Measurements from ENCODE around the gene NCOA1. TPM values are rescaled to one million over a fixed set of nuclear protein-coding genes. Genes with fewer than 3 reads are reported as not detected.
A peak's percentile ranks its signal among the peaks of the same experiment; 100 is the strongest.

The NCOA1 gene
- total and polyA plus RNA-seq, 7 donors = 12.8 to 78.1 (median 44.2) TPM

DNA sequence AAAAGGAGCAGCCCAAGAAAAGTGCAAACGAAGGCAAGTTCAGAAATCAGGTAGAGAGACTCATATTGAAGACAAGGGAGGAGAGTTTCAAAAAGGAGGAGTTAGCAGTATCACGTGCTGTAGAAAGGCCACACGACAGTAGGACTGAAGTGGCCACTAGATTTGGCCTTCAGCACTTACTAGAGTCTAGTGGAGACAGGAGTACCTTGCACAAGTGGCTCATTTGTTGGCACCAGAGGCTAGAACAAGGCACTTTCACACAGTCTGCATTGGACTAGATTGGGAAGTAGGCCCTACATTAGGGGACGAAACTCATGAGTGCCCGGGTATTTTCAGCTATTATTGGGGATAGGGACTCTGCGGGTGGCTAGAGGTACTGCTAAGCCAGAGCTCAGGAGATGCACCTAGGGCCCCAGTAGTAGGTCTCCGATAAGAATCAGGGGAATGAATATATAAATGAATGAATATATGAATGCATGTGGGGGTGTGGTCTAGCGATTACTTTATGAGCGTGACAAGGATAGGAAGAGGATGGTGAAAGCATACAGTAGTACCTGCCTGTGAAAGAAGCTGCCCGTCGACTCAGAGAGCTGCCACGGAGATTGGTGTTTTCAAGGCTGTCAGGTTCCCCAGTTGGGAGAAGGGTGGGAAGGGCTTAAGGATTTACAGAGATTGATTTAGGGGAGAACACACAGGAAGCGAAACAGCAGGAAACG is 1.4 kb upstream of the NCOA1 start:
- 67 to 73% (median 72%) methylated on average over 14 of the region's 14 CpGs for WGBS, 3 donors

DNA sequence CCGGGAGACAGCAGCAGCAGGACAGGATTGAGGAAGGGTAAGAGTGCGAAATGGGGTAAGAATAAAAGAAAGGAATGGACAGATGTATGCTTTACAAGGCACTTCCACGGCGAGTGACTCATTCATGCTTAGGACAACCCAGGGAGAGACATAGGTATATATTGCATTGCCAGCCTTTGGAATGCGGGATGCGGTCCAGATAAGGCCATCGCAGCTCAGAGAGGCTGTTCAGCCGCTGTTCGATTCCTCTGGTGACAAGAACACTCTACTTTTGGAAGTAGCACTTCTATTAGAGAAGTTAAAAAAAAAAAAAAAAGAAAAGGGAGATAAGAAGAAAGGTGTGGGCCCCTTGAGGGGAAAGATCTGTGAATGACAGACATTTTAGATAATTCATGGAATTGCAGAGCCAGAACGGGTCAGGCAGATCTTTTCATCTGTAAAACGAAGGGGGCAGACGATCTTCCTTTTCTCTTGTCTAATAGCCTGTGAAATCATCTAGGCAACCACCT is 819 bp upstream of the NCOA1 start:
- Histone ChIP-seq H3K9me3 (no peaks in the 10 kb centered on the region), H3K27ac (peak overlapping the region; percentile 94), H3K4me3 (peak overlapping the region; percentile 86), H3K4me1 (peaks cover 27% of the 10 kb centered on the region), H3K36me3 (ENCODE audit: insufficient read depth in 1 of 2, low read depth in 1 of 2) (no peaks in the 10 kb centered on the region), H3K27me3 (ENCODE audit: insufficient read depth in 3 of 3, low read length in 2 of 3) (no peaks in the 10 kb centered on the region)
- peak in 1 of 2 donors; percentile 19 for DNase-seq
- TF ChIP-seq, protein P1, sequence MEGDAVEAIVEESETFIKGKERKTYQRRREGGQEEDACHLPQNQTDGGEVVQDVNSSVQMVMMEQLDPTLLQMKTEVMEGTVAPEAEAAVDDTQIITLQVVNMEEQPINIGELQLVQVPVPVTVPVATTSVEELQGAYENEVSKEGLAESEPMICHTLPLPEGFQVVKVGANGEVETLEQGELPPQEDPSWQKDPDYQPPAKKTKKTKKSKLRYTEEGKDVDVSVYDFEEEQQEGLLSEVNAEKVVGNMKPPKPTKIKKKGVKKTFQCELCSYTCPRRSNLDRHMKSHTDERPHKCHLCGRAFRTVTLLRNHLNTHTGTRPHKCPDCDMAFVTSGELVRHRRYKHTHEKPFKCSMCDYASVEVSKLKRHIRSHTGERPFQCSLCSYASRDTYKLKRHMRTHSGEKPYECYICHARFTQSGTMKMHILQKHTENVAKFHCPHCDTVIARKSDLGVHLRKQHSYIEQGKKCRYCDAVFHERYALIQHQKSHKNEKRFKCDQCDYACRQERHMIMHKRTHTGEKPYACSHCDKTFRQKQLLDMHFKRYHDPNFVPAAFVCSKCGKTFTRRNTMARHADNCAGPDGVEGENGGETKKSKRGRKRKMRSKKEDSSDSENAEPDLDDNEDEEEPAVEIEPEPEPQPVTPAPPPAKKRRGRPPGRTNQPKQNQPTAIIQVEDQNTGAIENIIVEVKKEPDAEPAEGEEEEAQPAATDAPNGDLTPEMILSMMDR (IDR thresholded peaks at IDR 0.05) = no peak
- peak in 3 of 4 donors; percentile 25 to 37 (median 26) for ATAC-seq
- intact Hi-C loops (cut with DNase I) = loop anchor here (2.0 to 10.0 kb wide), 4 partner anchors 33 to 175 kb away; no protein-coding TSS in a partner anchor
- WGBS, 3 donors = 30 to 42% (median 33%) methylated on average over 12 of the region's 12 CpGs

More for the DNA sequence above, 1.4 kb upstream of the NCOA1 start:
- no peak for DNase-seq
- peak overlapping the region; percentile 86 for H3K4me3 ChIP-seq
- no peaks in the 10 kb centered on the region for H3K36me3 ChIP-seq (ENCODE audit: insufficient read depth in 1 of 2, low read depth in 1 of 2)
- H3K9me3 ChIP-seq = no peaks in the 10 kb centered on the region
- TF ChIP-seq, protein P1 (IDR thresholded peaks at IDR 0.05) = no peak
- ATAC-seq = no peak
- H3K4me1 ChIP-seq = peaks cover 22% of the 10 kb centered on the region
- intact Hi-C loops (cut with DNase I) = loop anchor here (2.0 to 10.0 kb wide), 5 partner anchors 33 to 338 kb away; no protein-coding TSS in a partner anchor
- H3K27me3 ChIP-seq (ENCODE audit: insufficient read depth in 3 of 3, low read length in 2 of 3) = no peaks in the 10 kb centered on the region
- peak overlapping the region; percentile 94 for H3K27ac ChIP-seq

DNA sequence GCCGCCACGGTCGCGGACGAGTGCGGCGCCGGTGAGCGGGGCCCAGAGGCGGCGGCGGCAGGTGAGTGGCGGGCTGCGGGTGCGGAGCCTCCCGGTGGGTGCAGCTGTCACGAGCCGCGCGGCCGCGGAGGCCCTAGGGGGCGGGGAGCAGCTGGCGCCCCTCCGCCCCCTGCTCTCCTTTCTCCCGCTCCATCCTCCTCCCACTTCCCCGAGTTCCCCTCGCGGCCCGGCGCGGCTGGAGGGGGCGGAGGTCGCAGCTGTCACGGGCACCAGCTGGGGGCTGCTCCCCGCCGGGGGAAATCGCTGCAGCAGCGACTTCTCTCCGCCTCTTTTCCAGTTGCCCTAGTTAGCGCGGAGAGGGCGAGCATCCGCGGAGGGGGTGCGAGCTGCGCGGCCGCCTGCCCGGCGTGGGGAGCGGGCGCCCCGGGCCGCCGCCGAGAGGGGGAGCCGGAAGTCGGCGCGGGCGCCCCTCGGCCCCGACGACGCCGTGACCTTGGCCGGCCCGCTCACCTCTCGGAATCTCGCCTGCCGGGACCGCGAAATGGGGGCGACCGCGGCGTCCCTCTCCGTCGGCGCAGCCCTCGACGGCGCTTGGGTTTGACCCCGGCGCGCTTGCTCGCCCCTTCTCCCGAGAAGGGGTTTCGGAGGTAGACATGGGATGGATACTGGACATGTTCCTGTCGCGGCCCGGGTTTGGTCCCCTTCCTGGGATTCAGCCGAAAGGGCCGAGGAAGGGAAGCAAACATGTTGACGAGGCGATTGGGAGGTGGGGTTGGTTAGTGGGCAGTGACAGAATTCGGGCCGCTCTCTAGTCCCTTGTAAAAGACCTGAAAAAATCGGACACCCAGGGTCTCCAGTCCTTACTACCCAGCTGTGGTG is 727 bp downstream of the NCOA1 start:
- DNase-seq = peak; percentile 66 to 81
- intact Hi-C loops (cut with DNase I) = loop anchor here (2.0 to 10.0 kb wide), 5 partner anchors 35 to 173 kb away; no protein-coding TSS in a partner anchor
- TF ChIP-seq, protein P1 (IDR thresholded peaks at IDR 0.05) = no peak
- no peaks in the 10 kb centered on the region for H3K9me3 ChIP-seq
- peak; percentile 38 to 69 (median 56) for ATAC-seq
- peaks cover 41% of the 10 kb centered on the region for H3K4me1 ChIP-seq
- no peaks in the 10 kb centered on the region for H3K27me3 ChIP-seq (ENCODE audit: insufficient read depth in 3 of 3, low read length in 2 of 3)
- H3K36me3 ChIP-seq (ENCODE audit: insufficient read depth in 1 of 2, low read depth in 1 of 2) = no peaks in the 10 kb centered on the region
- WGBS, 3 donors = 0 to 1% (median 0%) methylated on average over 41 to 99 of the region's 100 CpGs
- H3K4me3 ChIP-seq = peak overlapping the region; percentile 86
- H3K27ac ChIP-seq = peak overlapping the region; percentile 94

DNA sequence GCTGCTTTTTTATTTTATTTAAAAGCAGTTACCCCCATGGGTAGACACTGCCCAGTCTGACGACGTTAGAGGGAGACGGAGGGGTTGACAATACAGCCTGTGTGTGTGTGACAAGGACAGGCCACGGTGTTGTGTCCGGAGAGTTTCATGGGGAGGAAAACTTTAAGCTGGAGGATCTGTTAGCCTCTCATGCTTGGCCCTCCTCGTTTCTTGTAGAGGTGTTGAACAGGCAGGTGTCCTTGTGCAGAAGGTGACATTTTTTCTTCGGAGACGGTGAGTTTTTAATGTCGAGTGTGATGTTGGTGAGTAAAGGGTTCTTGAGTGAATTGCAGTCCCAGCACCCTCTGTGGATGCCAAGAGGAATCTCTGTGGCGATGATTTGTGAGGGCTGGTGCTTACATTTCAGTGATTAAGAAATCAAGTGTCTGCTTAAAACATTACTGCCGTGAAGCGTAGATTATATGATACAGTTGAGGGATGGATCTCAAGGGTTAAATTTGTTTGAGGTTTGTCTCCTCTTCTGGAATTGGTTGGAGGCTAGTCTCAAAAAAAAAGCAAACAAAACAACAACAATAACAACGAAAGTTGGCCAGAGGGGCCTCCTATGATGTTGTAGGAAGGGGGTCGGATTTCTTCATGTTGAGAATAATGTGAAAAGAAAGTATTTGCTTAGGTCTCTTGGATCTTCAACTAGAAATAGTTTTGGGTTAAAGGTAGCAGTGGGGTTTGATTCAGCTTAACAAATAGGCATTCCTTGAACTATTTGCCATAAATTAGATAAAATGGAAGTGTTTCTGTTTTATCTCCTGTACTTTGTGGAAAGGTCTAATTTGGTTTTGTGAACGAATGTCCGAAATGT is 1.6 kb downstream of the NCOA1 start:
- H3K36me3 ChIP-seq (ENCODE audit: insufficient read depth in 1 of 2, low read depth in 1 of 2) = no peaks in the 10 kb centered on the region
- peak overlapping the region; percentile 94 for H3K27ac ChIP-seq
- H3K4me3 ChIP-seq = peak overlapping the region; percentile 86
- DNase-seq = peak in 1 of 2 donors; percentile 22
- H3K9me3 ChIP-seq = no peaks in the 10 kb centered on the region
- TF ChIP-seq, protein P1 (IDR thresholded peaks at IDR 0.05) = no peak
- no peaks in the 10 kb centered on the region for H3K27me3 ChIP-seq (ENCODE audit: insufficient read depth in 3 of 3, low read length in 2 of 3)
- ATAC-seq = peak; percentile 37 to 60 (median 46)
- 6 to 8% (median 7%) methylated on average over 16 of the region's 16 CpGs for WGBS, 3 donors
- H3K4me1 ChIP-seq = peaks cover 49% of the 10 kb centered on the region
- intact Hi-C loops (cut with DNase I) = loop anchor here (2.0 to 10.0 kb wide), 4 partner anchors 56 to 172 kb away; no protein-coding TSS in a partner anchor
